GM18499 (cell line): Measurements from ENCODE around the gene LPCAT1.
"Not testable (repeated sequence)": the region's sequence is repeated elsewhere in the genome, so short reads cannot be mapped to it uniquely, and the experiment has no call there.

Source experiments
- ATAC-seq: cut with Tn5 transposase; IDR thresholded peaks from one replicate; pipeline ENCODE4 v1.9.1; 2021; ENCODE audit warnings: moderate number of reproducible peaks; ENCODE audit not compliant: insufficient read depth, unreplicated experiment

The LPCAT1 gene

GRCh38 chr5:1472964-1473628 is 50.7 kb downstream of the LPCAT1 start:
- no peak for ATAC-seq

DNA sequence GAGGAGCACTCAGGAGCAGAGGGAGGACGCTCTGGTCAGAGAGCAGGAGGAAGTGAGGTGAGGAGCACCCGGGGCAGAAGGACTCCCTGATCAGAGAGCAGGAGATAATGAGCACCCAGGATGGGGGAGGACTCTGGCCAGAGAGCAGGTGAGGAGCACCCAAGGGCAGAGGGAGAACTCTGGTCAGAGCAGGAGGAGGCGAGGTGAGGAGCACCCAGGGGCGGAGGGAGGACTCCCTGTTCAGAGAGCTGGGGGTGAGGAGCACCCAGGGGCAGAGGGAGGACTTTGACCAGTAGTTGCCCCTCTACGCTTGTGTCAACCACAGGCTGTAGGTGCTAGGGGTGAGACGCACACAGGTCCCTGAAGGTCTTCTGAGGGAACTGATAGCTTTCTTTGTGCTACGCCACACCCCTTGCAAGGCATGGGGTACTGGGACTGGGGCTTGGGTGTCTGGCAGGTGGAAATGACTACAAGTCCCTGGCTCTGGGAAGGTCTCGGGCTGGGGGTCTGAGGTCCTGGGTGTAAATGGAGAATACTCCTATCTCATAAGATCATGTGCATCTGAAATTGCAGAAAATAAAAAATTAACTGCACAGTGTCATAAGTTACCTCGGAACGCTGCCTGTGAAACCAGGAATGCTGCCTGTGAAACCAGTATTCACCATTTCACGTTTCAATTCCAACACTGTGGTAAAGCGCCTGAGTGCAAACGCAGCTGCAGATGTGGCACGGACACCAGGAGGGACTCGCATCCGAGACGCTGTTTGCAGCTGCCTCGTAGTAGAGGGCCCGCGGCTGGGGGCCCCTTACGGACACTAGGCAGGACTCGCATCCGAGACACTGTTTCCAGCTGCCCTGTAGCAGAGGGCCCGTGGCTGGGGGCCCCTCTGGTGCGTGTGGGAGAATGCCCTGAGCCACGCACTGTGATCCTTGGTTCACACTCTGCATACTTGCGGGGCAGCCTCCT is 51.5 kb downstream of the LPCAT1 start:
- no peak for ATAC-seq

- ATAC-seq = no peak
Measured at GRCh38 chr5:1471240-1471853, 52.4 kb downstream of the LPCAT1 start.

DNA sequence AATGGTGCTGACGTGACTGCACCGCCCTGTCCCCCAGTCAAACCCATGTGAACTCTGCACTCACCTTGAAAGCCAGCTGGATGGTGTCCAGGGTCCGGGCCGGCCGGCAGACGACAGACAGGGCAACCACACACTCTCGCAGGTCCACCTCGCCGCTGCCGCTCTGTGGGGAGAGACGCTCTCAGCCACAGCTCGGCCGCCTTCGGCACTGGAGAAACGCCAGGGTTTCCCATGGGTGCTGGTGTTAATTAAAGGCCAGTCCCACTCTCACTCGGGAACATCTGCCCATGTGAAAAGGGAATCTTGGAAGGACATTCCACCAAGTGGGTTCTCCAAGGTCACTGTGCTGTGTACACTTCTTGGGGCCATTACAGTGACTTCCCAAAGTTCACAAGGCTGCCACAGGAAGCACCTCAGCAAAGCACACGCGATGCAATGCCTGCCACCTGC is 53.0 kb downstream of the LPCAT1 start:
- no peak for ATAC-seq

- no peak for ATAC-seq
Measured at GRCh38 chr5:1468629-1469527, 54.9 kb downstream of the LPCAT1 start.

- no peak for ATAC-seq
Measured at GRCh38 chr5:1468247-1468612, 55.5 kb downstream of the LPCAT1 start.

DNA sequence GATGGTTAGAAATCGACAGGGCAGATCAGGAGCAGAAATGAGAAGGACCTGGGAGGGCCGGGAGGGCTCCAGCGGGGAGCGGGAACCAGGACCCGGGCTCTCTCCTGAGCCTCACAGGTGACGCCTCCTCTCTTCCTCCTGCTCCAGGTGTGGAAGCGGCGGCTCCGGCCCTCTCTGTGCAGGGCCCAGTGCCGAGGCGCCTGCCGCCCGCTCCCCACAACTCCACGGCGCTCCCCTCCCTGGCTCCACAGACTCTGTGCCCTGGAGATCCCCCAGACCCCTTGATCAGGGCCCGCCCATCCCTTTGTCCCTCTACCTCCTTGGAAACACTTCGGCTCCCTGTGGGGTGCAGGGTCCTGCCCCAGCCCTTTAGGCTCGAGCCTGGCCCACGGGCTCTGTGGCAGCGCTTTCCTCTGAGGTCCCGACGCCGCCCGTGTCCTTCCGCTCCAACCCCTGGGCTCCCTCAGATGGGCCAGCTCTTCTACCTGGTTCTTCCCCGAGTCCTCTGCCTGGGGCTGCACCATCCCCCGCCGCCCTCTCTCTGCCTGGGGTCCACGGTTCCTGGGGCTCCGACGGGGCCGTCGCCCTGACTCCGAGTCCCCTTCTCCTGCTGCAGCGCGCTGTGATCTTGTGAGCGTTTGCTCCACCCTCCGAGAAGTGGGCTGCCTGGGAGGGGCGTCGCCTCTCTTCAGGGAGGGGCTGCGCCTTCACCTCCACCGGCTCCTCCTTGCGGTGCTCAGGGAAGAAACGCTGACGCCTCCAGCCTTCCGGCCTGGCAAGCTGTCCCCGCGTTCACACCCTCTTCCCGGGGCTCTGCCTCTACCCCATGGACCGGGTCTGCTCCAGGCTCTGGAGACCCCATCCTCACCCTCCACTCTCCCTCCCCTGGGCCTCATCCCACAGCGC is 56.2 kb downstream of the LPCAT1 start:
- no peak for ATAC-seq

DNA sequence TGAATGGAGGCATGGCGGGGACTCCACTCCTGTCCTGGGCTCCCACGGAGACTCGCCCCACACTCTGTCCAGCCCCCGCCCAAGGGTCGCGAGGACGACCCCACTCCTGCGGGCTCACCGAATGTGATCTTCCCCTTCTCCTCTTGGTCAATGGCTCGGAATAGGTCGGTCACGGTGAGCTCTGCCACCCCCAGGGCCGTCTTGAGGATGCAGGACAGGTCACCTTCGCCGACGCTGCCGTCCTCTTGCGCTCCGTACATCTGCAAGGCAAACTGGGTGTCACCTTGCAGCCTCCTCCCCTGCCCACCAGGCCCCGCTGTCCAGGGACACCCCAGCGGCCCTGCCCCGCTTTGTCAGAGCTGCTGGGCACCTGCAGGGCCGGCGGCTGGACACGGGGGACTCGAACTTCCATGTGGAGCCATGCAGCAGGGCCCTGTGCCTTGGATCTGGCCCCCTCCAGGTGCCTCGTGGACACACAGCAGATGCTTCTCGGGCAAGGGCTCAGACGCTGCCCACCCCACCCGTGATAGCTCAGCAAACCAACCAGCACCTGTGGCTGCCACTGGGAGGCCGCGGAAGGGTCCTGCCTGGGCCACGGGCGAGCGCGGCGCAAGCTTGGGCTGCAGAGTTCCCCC is 57.0 kb downstream of the LPCAT1 start:
- no peak for ATAC-seq

- ATAC-seq = no peak
Measured at GRCh38 chr5:1465966-1466471, 57.7 kb downstream of the LPCAT1 start.

DNA sequence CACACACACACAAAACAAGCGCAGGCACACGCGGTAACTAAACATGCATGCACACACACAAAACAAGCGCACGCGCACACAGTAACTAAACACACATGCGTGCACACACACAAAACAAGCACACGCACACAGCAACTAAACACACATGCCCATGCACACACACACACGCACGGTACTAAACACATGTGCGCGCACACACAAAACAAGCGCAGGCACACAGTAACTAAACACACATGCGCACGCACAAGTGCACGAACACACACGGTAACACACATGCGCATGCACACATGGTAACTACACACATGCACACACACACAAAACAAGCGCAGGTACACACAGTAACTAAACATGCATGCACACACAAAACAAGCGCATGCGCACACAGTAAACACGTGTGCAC is 58.6 kb downstream of the LPCAT1 start:
- no peak for ATAC-seq

GRCh38 chr5:1464511-1464910 is 59.2 kb downstream of the LPCAT1 start:
- ATAC-seq = no peak

DNA sequence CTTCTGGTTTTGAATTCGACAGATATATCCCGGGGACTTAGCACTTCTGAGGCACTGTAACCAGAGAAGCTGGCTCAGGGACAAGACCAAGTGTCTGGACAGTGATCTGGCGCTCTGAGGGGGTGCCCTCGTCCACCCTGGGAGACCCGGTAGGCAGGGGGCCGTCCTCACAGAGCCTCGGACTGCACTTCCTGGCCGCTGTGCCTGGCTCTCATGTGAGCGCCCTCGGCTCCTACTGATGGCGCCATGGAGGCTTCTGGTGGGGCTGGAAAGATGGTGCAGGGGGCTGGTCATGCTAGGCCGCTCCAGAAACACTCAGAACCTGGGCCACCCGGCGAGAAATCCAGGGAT is 59.7 kb downstream of the LPCAT1 start:
- ATAC-seq = no peak

DNA sequence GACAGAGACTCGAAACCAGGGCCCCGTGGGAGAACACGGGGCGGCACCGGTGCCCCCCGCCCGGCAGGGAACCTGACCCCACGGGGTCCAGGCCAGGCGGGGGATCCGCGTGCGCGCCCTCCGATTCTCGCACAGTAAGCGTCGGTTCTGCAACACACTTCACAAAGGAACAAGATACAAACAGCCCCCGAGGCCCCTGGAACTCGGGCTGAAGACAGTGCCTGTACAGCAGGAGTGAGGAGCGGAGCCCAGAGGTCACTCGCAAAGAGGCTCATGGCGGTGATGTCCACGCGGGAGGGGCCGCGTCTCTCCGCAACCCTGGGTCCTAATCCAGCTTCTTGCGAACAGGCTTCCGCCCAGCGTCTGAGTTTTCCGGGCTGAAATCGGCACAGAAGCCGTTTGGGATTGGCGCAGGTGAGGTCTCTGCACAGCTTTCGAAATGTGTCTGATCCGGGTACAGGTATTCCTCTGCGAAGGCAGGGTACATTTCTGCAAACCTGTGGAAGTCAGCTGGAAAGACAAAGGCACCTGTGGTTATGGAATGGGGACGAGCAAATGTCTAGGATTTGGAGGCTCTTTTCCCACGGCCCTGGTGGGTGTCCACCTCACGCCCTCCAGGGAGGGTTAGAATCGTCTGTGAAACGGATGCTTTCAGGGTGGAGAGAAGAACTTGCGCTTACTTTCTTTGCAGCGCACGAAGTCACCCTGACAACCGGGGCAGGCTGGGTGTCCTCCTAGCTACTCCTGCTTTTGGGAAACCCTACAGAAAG is 60.2 kb downstream of the LPCAT1 start:
- no peak for ATAC-seq

DNA sequence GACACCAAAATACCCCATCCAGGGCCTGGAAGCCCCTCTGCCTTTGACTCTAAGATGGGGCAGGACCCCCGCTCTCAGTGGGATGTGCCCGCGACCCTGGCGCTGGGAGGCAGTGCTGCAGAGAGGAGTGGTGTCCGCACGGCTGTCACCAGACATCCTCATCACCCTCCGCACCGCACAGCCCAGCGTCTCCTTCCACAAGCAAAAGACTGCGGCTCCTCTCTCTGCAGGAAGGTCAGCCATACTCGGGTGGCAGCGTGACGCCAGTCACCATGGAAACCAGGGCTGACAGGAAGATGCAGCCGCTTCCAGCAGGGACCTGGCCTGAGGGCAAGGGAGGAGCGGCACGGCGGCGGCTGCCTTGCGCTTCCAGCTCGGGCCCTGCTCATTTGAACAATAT is 61.4 kb downstream of the LPCAT1 start:
- ATAC-seq = no peak

GRCh38 chr5:1461396-1461795 is 62.4 kb downstream of the LPCAT1 start:
- no peak for ATAC-seq

DNA sequence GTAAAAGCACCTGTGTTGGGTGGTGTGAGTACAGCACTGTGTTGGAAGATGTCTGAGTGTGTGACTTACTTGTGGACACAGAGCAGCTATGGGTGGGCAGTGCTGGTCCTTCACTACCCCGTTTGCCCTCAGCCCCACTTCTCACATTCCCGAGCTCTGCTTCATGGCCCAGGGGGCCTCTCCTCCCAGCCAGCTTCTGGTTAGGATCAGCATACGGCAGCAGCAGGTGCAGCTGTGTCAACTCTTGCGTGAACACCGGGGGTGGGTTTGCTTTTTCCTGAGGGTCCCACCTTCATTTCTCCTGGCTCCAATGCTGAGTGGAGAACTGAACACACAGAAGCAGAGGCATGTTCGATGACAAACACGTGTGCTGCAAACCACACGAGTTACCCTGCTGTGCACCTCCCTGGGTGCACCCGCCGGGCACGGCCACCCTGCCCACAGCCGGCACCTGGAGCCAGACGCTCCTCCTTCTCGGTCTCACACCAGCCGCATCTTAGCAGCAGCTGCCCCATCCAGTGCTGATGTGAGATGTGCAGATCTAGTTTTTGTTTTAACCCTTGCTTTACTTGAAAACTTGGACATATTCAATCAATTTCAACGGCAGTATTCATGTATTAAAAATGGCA is 63.6 kb downstream of the LPCAT1 start:
- no peak for ATAC-seq

DNA sequence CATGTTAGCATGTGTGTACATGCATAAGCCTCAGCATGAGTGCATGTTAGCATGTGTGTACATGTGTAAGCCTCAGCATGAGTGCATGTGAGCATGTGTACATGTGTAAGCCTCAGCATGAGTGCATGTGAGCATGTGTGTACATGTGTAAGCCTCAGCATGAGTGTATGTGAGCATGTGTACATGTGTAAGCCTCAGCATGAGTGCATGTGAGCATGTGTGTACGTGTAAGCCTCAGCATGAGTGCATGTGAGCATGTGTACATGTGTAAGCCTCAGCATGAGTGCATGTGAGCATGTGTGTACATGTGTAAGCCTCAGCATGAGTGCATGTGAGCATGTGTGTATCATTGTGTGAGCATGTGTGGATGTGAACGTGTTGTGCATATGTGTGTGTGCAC is 64.3 kb downstream of the LPCAT1 start:
- ATAC-seq = not testable (repeated sequence)
